Kidney capillary endothelial cell (primary cell): Measurements from ENCODE around the gene PGA5.
A peak's percentile ranks its signal among the peaks of the same experiment; 100 is the strongest.
"Not testable (repeated sequence)": the region's sequence is repeated elsewhere in the genome, so short reads cannot be mapped to it uniquely, and the experiment has no call there.

Source experiments
- DNase-seq: peaks from one replicate; pipeline ENCODE4 v3.0.0-alpha.2; 2018; ENCODE audit warnings: low spot score

The PGA5 gene

GRCh38 chr11:61226457-61227137 lies 14.4 kb upstream of the PGA5 start:
- DNase-seq = not testable (repeated sequence)

GRCh38 chr11:61229458-61229857 lies 11.5 kb upstream of the PGA5 start:
- not testable (repeated sequence) for DNase-seq

GRCh38 chr11:61231033-61231432 lies 9.9 kb upstream of the PGA5 start:
- not testable (repeated sequence) for DNase-seq

- not testable (repeated sequence) for DNase-seq
These were observed 9.4 kb upstream of the PGA5 start for GRCh38 chr11:61231585-61231984.

- not testable (repeated sequence) for DNase-seq
These were observed 8.3 kb upstream of the PGA5 start for GRCh38 chr11:61232548-61233145.

GRCh38 chr11:61237130-61237529 lies 3.8 kb upstream of the PGA5 start:
- DNase-seq = not testable (repeated sequence)

- DNase-seq = not testable (repeated sequence)
These were observed 687 bp upstream of the PGA5 start for GRCh38 chr11:61240288-61240687.

GRCh38 chr11:61241526-61241925 lies 551 bp downstream of the PGA5 start:
- DNase-seq = not testable (repeated sequence)

GRCh38 chr11:61245284-61245964 lies 4.4 kb downstream of the PGA5 start:
- DNase-seq = not testable (repeated sequence)

- DNase-seq = not testable (repeated sequence)
These were observed 7.1 kb downstream of the PGA5 start for GRCh38 chr11:61248071-61248470.

- DNase-seq = not testable (repeated sequence)
These were observed 8.2 kb downstream of the PGA5 start for GRCh38 chr11:61249201-61249600.

- DNase-seq = not testable (repeated sequence)
These were observed 10.1 kb downstream of the PGA5 start for GRCh38 chr11:61250796-61251765.

- DNase-seq = not testable (repeated sequence)
These were observed 11.4 kb downstream of the PGA5 start for GRCh38 chr11:61252332-61252731.

- peak; percentile 57 for DNase-seq
These were observed 13.5 kb downstream of the PGA5 start for GRCh38 chr11:61254403-61255025.

- DNase-seq = no peak
These were observed 15.9 kb downstream of the PGA5 start for GRCh38 chr11:61256710-61257482.

- DNase-seq = no peak
These were observed 17.6 kb downstream of the PGA5 start for GRCh38 chr11:61258546-61258945.

- DNase-seq = no peak
These were observed 18.4 kb downstream of the PGA5 start for GRCh38 chr11:61259363-61259762.

GRCh38 chr11:61264371-61264770 lies 23.4 kb downstream of the PGA5 start:
- DNase-seq = no peak

GRCh38 chr11:61264795-61265194 lies 23.8 kb downstream of the PGA5 start:
- DNase-seq = no peak

GRCh38 chr11:61265357-61265756 lies 24.4 kb downstream of the PGA5 start:
- no peak for DNase-seq

- no peak for DNase-seq
These were observed 25.6 kb downstream of the PGA5 start for GRCh38 chr11:61266602-61267001.
